Panc1 (cell line): ENCODE measurements around the gene TTC3.
"Not testable (repeated sequence)": the region's sequence is repeated elsewhere in the genome, so short reads cannot be mapped to it uniquely, and the experiment has no call there.

Experiments used
- SIN3A ChIP-seq: IDR thresholded peaks from 2 replicates; pipeline ENCODE4 v1.6.1; 2012; ENCODE audit warnings: low read depth, mild to moderate bottlenecking, low read length, moderate library complexity, borderline replicate concordance; ENCODE audit not compliant: insufficient read depth
- TCF7L2 ChIP-seq: IDR thresholded peaks from 2 replicates; pipeline ENCODE4 v1.6.1; 2011; ENCODE audit warnings: mild to moderate bottlenecking, low read depth, low read length, inconsistent platforms
- TF ChIP-seq, protein P1 (sequence below): fragments of 450-650 bp; IDR thresholded peaks from 2 replicates; pipeline ENCODE4 v1.5.1; 2017; ENCODE audit warnings: mild to moderate bottlenecking
- TF ChIP-seq, protein P2 (sequence below), 2 experiments: IDR thresholded peaks; 2 replicates each; pipeline ENCODE4 v1.6.1; 2011 to 2012; ENCODE audit warnings: low read depth in 2 of 2, control low read depth in 1 of 2, low read length in 1 of 2, mild to moderate bottlenecking in 1 of 2, moderate library complexity in 1 of 2; ENCODE audit not compliant: insufficient read depth in 1 of 2

DNA sequence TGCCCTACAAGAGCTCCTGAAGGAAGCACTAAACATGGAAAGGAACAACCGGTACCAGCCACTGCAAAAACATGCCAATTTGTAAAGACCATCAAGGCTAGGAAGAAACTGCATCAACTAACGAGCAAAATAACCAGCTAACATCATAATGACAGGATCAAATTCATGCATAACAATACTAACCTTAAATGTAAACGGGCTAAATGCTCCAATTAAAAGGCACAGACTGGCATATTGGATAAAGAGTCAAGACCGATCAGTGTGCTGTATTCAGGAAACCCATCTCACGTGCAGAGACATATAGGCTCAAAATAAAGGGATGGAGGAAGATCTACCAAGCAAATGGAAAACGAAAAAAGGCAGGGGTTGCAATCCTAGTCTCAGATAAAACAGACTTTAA is 38.0 kb downstream of the TTC3 start:
- TF ChIP-seq, protein P1, sequence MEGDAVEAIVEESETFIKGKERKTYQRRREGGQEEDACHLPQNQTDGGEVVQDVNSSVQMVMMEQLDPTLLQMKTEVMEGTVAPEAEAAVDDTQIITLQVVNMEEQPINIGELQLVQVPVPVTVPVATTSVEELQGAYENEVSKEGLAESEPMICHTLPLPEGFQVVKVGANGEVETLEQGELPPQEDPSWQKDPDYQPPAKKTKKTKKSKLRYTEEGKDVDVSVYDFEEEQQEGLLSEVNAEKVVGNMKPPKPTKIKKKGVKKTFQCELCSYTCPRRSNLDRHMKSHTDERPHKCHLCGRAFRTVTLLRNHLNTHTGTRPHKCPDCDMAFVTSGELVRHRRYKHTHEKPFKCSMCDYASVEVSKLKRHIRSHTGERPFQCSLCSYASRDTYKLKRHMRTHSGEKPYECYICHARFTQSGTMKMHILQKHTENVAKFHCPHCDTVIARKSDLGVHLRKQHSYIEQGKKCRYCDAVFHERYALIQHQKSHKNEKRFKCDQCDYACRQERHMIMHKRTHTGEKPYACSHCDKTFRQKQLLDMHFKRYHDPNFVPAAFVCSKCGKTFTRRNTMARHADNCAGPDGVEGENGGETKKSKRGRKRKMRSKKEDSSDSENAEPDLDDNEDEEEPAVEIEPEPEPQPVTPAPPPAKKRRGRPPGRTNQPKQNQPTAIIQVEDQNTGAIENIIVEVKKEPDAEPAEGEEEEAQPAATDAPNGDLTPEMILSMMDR = not testable (repeated sequence)
- not testable (repeated sequence) for TF ChIP-seq SIN3A, TCF7L2
- TF ChIP-seq, protein P2, sequence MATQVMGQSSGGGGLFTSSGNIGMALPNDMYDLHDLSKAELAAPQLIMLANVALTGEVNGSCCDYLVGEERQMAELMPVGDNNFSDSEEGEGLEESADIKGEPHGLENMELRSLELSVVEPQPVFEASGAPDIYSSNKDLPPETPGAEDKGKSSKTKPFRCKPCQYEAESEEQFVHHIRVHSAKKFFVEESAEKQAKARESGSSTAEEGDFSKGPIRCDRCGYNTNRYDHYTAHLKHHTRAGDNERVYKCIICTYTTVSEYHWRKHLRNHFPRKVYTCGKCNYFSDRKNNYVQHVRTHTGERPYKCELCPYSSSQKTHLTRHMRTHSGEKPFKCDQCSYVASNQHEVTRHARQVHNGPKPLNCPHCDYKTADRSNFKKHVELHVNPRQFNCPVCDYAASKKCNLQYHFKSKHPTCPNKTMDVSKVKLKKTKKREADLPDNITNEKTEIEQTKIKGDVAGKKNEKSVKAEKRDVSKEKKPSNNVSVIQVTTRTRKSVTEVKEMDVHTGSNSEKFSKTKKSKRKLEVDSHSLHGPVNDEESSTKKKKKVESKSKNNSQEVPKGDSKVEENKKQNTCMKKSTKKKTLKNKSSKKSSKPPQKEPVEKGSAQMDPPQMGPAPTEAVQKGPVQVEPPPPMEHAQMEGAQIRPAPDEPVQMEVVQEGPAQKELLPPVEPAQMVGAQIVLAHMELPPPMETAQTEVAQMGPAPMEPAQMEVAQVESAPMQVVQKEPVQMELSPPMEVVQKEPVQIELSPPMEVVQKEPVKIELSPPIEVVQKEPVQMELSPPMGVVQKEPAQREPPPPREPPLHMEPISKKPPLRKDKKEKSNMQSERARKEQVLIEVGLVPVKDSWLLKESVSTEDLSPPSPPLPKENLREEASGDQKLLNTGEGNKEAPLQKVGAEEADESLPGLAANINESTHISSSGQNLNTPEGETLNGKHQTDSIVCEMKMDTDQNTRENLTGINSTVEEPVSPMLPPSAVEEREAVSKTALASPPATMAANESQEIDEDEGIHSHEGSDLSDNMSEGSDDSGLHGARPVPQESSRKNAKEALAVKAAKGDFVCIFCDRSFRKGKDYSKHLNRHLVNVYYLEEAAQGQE (IDR thresholded peaks at IDR 0.05; ENCODE audit: insufficient read depth in 1 of 2, low read depth in 2 of 2, low read length in 1 of 2) = not testable (repeated sequence)
